HG03378 (cell line): ENCODE results near the gene MESD.

ENCODE experiments used
- ATAC-seq: cut with Tn5 transposase; IDR thresholded peaks from one replicate; pipeline ENCODE4 v1.9.1; 2021; ENCODE audit warnings: mild to moderate bottlenecking, moderate library complexity; ENCODE audit not compliant: unreplicated experiment

Gene MESD

GRCh38 chr15:80989518-80990478 is at the start of gene MESD:
Gene MESD (minus strand): TSS chr15:80989819. CDS start chr15:80989791, 28 bp downstream.
- ATAC-seq: peak; percentile 87

DNA sequence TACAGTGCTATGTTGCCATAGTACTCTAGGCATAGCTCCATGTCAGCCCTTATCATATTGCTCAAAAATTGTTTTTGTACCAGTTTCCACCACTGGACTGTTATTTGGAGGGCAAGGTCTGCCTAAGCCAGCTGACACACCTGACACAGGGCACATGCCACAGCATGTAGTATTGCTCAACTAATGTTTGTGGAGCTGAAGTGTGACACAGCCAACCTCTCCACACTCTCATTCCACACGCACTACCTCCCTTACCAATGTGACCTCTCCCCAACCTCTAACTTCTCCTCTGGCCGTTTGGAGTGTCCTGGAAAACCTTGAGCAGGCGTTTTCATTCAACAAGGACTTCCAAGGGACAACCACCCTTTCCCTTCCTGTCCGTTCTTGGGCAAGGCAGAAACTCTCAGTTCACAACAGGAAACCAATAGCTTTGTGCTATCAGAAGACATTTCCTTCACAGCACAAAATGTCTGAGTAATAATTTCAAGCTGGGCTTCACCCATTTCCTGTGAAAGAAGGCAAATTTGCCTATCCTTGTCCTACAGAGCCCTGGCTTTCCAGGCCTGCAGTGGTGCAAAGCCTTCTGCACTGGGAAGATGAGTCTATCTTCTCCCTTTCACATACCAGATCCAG is 49.5 kb upstream of the MESD start:
- ATAC-seq: no peak

DNA sequence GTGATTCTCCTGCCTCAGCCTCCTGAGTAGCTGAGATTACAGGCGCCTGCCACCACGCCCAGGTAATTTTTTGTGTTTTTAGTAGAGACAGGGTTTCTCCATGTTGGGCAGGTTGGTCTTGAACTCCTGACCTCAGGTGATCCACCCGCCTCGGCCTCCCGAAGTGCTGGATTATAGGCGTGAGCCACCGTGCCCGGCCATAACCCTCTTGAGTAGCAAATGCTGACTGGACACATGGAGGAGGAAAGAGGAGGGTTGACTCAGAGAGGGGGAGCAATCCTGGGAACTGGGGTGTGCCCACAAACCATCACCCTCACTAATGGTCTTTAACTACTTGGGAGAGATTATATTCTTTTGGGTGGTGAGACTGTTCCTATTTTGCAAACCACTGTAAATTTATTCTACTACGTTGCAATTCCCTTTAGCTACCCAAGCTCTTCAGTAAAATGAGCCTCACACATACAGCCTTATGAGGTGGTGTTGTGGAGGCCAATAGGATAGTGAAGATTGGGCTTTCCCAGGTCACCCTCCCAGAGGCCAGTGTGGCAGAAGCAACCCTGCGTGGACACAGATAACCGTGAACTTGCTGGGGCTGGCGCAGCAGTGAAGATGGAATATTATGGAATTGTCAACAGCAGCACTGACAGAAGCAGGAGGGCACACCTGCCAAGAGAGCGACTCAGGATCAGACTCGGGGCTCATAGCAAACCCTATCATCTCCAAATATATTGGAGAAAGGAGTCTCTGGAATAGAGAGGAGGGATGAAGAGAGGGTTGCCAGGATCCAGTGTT is 48.5 kb upstream of the MESD start:
- ATAC-seq: no peak

DNA sequence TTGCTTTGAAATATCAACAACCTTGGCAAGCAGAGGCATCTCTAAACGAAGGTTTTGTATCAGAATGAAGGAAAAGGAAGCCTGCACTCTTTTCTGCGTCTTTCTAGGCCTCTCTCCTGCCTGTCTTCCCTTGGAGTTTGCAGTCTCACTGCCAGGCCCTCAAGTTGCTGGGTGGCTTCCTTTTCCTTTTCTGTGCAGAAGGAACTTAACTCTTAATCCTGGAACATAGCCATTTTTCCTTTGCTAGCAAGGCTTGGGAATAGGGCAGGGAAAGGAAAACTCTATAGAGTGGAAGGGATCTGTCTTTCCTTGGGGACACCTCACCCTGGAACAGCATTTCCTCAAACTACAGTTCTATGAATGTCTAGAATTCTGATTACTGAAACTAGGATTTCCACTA is 43.9 kb upstream of the MESD start:
- no peak for ATAC-seq

GRCh38 chr15:81032818-81033217 is 43.2 kb upstream of the MESD start:
- no peak for ATAC-seq

- ATAC-seq: no peak
Observed at GRCh38 chr15:81032355-81032754, 42.7 kb upstream of the MESD start.

- no peak for ATAC-seq
Observed at GRCh38 chr15:81031203-81031602, 41.6 kb upstream of the MESD start.

GRCh38 chr15:81030301-81030750 is 40.7 kb upstream of the MESD start:
- no peak for ATAC-seq

DNA sequence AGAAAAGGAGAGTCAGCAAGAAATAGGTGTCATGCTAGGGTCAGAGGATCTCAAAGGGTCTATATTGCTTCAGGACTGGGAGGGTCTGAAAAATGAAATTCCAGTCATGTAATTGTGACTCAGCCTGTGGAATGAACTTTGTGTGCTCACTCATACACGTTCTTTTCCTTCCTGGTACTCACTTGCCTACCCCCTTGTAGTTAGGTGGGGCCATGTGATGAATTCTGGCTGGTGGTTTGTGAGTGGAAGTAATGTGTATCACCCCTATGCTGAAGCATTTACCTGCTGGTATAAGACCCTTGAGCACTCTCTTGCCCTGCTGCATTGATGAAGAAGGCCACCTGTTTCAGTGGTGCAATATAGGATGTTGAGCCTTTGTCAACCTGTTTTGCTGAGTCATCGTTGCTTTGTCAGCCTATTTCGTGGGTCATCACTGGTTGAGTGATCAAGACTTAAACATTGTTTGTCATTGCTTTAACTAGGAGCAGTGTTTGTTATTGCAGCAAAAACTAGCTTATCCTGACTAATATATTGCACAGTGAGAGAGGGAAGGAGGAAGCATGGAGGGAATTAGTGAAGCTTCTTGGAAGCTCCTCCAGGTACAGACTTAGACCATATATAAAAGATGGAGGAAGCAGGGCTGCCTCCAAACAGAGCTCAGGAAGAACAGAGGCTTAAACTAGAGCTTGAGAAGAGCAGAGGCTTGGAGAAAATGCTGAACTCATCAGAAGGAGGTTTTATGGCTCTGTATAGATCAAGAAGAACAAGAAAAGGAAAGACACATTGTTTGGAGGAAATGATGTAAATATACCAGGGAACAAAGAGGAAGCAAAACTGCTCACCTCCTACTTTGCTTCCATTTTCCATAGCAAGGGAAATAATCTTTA is 40.0 kb upstream of the MESD start:
- ATAC-seq: no peak

DNA sequence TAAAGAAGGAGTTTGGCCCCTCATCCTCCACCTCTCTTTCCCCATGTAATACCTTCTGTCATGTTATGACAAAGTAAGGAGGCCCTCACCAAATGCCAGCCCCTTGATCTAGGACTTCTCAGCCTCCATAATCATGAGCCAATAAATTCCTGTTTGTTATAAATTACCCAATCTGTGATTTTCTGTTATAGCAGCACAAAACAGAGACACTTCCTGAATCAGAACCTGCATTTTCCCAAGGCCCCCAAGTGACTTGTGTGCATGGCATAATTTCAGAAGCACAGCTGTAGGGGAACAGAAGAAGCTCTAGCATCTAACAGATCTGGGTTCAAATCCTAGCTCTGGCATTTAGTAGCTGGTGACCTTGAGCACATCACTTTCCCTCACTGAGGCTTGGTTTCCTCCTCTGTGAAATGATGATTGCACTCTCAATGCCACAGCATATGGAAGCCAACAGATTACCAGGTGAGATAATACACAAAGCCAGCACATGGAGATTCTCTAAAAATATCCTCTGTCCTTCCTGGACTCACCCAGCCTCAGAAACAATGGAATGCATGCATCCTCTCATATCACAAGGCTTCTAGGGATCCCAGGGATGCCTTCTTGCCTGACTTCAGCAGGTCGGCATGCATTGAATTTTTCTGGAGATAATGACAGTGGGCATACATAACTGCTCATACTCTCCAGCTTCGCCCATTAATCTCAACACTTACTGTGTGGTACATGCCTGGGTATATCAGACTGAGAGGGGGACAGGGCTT is 37.4 kb upstream of the MESD start:
- ATAC-seq: no peak

DNA sequence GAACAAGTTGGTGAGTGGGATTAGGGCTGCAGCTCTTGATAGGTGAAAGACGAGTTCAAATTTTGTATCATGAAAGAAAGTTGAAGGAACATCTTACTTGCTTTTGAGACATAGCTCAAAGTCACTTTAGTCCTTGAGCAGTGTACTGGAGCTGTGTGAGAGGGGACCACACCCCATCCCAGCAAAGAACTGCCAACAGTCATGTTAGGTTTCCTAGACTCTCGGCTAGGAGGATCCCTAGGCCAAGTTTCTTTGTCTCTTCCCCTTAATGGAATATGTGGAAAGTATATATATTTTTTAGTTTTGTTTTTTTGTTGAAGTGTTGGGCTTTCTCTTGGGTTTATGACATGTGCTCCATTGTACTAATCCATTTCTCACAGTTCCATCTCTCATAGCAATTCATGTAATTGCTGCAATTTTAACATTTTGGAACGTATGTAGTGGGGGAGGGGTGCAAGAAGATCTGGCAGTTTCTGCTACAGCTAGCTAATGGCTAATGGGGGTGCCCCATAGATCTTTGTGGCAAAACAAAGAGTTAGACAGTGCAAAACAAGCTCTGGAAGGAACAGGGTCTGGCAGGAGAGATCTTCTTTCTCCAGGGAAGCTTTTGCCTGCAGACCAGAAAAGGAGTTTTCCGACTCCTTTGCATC is 36.2 kb upstream of the MESD start:
- ATAC-seq: no peak

DNA sequence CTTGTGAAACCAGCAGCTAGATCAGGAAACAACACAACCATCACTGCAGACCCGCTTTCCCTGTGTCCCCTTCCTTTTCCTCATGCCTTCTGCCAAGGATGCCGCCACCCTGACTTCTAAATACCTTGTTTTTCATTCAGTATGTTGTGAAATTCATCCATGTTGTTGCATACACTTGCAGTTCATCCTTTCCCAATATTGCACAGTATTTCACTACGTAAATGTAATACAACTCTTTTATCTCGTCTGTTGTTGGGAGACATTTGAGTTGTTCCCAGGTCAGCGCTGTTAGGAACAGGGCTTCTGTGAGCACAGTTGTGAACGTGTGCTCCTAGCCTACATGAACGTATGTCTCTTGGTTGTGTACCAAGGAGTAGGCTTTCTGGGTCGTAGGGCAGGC is 35.3 kb upstream of the MESD start:
- no peak for ATAC-seq

- no peak for ATAC-seq
Observed at GRCh38 chr15:81024265-81024872, 34.8 kb upstream of the MESD start.

DNA sequence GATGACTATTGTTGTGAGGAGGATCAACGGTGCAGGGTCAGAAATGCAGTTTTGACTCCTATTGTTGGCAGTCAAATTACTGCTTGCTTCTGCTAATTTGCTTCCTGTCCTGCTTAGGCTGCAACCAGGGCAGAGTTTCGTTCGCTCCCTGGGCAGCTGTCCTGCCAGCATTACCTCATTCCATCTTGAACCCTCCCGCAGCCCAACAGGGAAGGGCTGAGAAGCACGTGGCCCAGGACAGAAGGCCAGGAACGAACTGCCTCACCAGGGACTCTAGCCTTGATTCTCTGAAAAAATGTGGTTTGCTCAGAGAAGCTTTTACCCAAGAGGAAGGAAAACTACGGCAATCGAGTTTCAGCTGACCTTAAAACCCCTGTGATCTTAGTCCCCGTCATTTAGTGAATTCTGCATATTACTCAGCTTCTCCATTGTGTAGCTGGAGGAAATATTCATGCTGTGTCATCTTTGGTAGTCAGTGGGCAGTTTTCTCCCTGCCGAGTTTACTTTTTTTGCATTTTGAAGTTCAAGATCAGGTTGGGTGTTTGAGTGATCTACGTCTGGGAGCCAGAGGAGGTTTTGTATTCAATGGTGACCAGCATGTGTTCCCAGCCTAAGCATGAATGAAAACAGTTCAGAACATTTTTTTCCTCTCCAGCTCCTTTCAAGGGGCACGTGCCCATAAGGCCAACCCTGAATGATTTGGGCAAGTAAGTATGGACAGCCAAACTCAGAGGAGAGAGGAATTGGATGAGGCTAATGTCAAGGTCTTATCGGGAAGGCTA is 34.1 kb upstream of the MESD start:
- peak; percentile 96 for ATAC-seq

GRCh38 chr15:81021321-81021720 is 31.7 kb upstream of the MESD start:
- no peak for ATAC-seq

DNA sequence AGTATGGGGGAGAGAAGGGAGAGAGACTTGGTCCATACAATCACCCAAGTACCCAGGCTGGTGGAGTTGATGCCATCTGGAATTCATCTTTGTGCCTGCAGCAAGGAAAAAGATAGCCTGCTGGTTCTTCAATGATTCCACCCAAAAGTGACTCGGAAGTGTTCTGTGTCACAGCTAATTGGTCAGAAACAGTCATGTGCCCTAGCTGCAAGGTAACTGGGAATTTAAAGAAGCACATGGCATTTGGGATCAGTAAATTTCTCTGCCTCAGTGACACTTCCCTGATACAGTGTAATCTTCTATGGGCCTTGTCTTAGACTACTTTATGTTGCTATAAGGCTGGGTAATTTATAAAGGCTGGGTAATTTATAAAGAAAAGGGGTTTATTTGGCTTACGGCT is 28.6 kb upstream of the MESD start:
- no peak for ATAC-seq

GRCh38 chr15:81016489-81017068 is 27.0 kb upstream of the MESD start:
- no peak for ATAC-seq
